ENCODE results near the gene COQ8A. TPM values are rescaled to one million over a fixed set of nuclear protein-coding genes. Genes with fewer than 3 reads are reported as not detected.
"Not testable (repeated sequence)": the region's sequence is repeated elsewhere in the genome, so short reads cannot be mapped to it uniquely, and the experiment has no call there.

Gene COQ8A
- total and polyA plus RNA-seq, 10 of the 15 experiments (the other 5 are each of a cell fraction or from before 2014, with no cell fraction given), result 0.72 to 24.8 (median 12.1) TPM

DNA sequence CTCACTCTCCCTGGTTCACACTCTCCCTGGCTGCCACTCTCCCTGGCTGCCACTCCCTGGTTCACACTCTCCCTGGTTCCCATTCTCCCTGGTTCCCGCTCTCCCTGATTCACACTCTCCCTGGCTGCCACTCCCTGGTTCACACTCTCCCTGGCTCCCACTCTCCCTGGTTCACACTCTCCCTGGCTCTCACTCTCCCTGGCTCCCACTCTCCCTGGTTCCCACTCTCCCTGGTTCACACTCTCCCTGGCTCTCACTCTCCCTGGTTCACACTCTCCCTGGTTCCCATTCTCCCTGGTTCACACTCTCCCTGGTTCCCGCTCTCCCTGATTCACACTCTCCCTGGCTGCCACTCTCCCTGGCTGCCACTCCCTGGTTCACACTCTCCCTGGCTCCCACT, 15.8 kb downstream of the COQ8A start:
- H3K4me3 ChIP-seq; RAD21 ChIA-PET (ENCODE audit: unreplicated experiment); H3K4me2 ChIP-seq (ENCODE audit: control insufficient read depth, insufficient read depth); H4K20me1 ChIP-seq (ENCODE audit: control insufficient read depth, insufficient read depth); DNase-seq (ENCODE audit: low read depth, low spot score); FAIRE-seq; H3K27ac ChIP-seq (ENCODE audit: control insufficient read depth, insufficient read depth); in situ Hi-C loops (cut with MboI); POLR2A ChIA-PET; H3K9ac ChIP-seq (ENCODE audit: control insufficient read depth, insufficient read depth, low read length); H3K4me1 ChIP-seq (ENCODE audit: control insufficient read depth, insufficient read depth, low read length); intact Hi-C loops (cut with micrococcal nuclease; ENCODE audit: unreplicated experiment); H3K27me3 ChIP-seq (replicated peaks in 1 of 2; ENCODE audit: control insufficient read depth in 2 of 2, insufficient read depth in 2 of 2, low read length in 1 of 2); H3K36me3 ChIP-seq (ENCODE audit: control insufficient read depth in 2 of 2, insufficient read depth in 2 of 2, low read length in 1 of 2); BruUV-seq (replicated peaks); H3K79me2 ChIP-seq (ENCODE audit: control insufficient read depth, insufficient read depth, low read length); H3K9me3 ChIP-seq (replicated peaks; ENCODE audit: control insufficient read depth, insufficient read depth, low read length); ATAC-seq; SMC1A ChIA-PET (ENCODE audit: uncharacterized antibody, unreplicated experiment); CTCF ChIA-PET; H2AFZ ChIP-seq (ENCODE audit: control insufficient read depth, low read depth, low read length): not testable (repeated sequence)
- WGBS (ENCODE audit: insufficient coverage, insufficient replicate concordance, low lambda C conversion rate, missing lambda C conversion rate), result 88% methylated on average over 2 of the region's 2 CpGs

DNA sequence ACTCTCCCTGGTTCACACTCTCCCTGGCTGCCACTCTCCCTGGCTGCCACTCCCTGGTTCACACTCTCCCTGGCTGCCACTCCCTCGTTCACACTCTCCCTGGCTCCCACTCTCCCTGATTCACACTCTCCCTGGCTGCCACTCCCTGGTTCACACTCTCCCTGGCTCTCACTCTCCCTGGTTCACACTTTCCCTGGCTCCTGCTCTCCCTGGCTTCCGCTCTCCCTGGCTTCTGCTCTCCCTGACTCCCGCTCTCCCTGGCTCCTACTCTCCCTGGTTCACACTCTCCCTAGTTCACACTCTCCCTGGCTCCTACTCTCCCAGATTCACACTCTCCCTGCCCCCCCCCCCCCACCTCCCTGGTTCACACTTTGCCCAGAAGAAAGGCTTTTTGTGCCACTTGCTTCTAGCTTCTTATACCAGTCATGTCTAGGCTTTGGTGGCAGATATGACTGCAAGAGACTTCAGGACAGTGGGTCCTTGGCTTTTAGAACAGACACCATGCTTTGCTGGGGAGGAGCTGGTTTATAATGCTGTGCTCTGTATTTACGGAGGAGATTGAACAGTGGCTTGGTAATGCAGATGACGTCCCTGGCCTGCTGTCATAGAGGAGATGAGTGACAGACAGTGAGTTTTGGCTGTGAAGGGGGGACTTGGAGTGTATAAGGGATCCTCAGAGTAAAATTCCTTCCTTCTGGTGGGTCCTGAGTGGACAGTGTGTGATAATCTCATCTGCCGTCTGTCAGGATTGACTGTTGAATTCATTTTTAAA, 17.0 kb downstream of the COQ8A start:
- H3K9me3 ChIP-seq (replicated peaks; ENCODE audit: control insufficient read depth, insufficient read depth, low read length), result no peaks in the 10 kb centered on the region; the same call in 2 of the 3 replicates
- intact Hi-C loops (cut with micrococcal nuclease; ENCODE audit: unreplicated experiment) (no loop called here), in situ Hi-C loops (cut with MboI) (no loop called here)
- H3K4me2 ChIP-seq (ENCODE audit: control insufficient read depth, insufficient read depth), result no peak overlapping the region
- no peak for DNase-seq (ENCODE audit: low read depth, low spot score)
- no peak overlapping the region for H2AFZ ChIP-seq (ENCODE audit: control insufficient read depth, low read depth, low read length)
- no peak overlapping the region for H3K27ac ChIP-seq (ENCODE audit: control insufficient read depth, insufficient read depth)
- POLR2A ChIA-PET, result no interaction called here
- no peaks in the 10 kb centered on the region for H3K79me2 ChIP-seq (ENCODE audit: control insufficient read depth, insufficient read depth, low read length)
- RAD21 ChIA-PET (ENCODE audit: unreplicated experiment), result no interaction called here
- no peaks in the 10 kb centered on the region for H3K36me3 ChIP-seq (ENCODE audit: control insufficient read depth in 2 of 2, insufficient read depth in 2 of 2, low read length in 1 of 2)
- no peak overlapping the region for H3K9ac ChIP-seq (ENCODE audit: control insufficient read depth, insufficient read depth, low read length)
- no peak overlapping the region for H3K4me3 ChIP-seq
- no peaks in the 10 kb centered on the region for H4K20me1 ChIP-seq (ENCODE audit: control insufficient read depth, insufficient read depth)
- no peaks in the 10 kb centered on the region for H3K4me1 ChIP-seq (ENCODE audit: control insufficient read depth, insufficient read depth, low read length)
- H3K27me3 ChIP-seq (replicated peaks in 1 of 2; ENCODE audit: control insufficient read depth in 2 of 2, insufficient read depth in 2 of 2, low read length in 1 of 2), result no peaks in the 10 kb centered on the region
- FAIRE-seq, result no peak
- no TSS peak for BruUV-seq (replicated peaks)
- CTCF ChIA-PET, result no interaction called here
- no peak for ATAC-seq
- 95% methylated on average over 5 of the region's 6 CpGs for WGBS (ENCODE audit: insufficient coverage, insufficient replicate concordance, low lambda C conversion rate, missing lambda C conversion rate)
- SMC1A ChIA-PET (ENCODE audit: uncharacterized antibody, unreplicated experiment), result no interaction called here
- TF ChIP-seq, protein P1, sequence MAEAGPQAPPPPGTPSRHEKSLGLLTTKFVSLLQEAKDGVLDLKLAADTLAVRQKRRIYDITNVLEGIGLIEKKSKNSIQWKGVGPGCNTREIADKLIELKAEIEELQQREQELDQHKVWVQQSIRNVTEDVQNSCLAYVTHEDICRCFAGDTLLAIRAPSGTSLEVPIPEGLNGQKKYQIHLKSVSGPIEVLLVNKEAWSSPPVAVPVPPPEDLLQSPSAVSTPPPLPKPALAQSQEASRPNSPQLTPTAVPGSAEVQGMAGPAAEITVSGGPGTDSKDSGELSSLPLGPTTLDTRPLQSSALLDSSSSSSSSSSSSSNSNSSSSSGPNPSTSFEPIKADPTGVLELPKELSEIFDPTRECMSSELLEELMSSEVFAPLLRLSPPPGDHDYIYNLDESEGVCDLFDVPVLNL (IDR thresholded peaks at IDR 0.05; ENCODE audit: low read depth, low read length), result no peak
- TF ChIP-seq SPI1 (IDR thresholded peaks at IDR 0.05; ENCODE audit: borderline replicate concordance, insufficient read depth, low read depth, low read length) (no peak), CREB1 (IDR thresholded peaks at IDR 0.05; ENCODE audit: low read depth) (no peak), TBL1XR1 (IDR thresholded peaks at IDR 0.05; ENCODE audit: low read depth, low read length) (no peak), ZNF217 (IDR thresholded peaks at IDR 0.05) (no peak), CHD2 (IDR thresholded peaks at IDR 0.05; ENCODE audit: borderline replicate concordance, low read depth, low read length) (no peak), LARP7 (IDR thresholded peaks at IDR 0.05) (no peak), CBX3 (IDR thresholded peaks at IDR 0.05; ENCODE audit: borderline replicate concordance, low read depth) (no peak), IKZF2 (IDR thresholded peaks at IDR 0.05) (no peak), PML (IDR thresholded peaks at IDR 0.05; ENCODE audit: low read length) (no peak)
- TF ChIP-seq, protein P2, sequence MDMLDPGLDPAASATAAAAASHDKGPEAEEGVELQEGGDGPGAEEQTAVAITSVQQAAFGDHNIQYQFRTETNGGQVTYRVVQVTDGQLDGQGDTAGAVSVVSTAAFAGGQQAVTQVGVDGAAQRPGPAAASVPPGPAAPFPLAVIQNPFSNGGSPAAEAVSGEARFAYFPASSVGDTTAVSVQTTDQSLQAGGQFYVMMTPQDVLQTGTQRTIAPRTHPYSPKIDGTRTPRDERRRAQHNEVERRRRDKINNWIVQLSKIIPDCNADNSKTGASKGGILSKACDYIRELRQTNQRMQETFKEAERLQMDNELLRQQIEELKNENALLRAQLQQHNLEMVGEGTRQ (IDR thresholded peaks at IDR 0.05; ENCODE audit: borderline replicate concordance, low read depth, low read length), result no peak
- TF ChIP-seq, protein P3, sequence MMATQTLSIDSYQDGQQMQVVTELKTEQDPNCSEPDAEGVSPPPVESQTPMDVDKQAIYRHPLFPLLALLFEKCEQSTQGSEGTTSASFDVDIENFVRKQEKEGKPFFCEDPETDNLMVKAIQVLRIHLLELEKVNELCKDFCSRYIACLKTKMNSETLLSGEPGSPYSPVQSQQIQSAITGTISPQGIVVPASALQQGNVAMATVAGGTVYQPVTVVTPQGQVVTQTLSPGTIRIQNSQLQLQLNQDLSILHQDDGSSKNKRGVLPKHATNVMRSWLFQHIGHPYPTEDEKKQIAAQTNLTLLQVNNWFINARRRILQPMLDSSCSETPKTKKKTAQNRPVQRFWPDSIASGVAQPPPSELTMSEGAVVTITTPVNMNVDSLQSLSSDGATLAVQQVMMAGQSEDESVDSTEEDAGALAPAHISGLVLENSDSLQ (IDR thresholded peaks at IDR 0.05), result no peak
- TF ChIP-seq, protein P4, sequence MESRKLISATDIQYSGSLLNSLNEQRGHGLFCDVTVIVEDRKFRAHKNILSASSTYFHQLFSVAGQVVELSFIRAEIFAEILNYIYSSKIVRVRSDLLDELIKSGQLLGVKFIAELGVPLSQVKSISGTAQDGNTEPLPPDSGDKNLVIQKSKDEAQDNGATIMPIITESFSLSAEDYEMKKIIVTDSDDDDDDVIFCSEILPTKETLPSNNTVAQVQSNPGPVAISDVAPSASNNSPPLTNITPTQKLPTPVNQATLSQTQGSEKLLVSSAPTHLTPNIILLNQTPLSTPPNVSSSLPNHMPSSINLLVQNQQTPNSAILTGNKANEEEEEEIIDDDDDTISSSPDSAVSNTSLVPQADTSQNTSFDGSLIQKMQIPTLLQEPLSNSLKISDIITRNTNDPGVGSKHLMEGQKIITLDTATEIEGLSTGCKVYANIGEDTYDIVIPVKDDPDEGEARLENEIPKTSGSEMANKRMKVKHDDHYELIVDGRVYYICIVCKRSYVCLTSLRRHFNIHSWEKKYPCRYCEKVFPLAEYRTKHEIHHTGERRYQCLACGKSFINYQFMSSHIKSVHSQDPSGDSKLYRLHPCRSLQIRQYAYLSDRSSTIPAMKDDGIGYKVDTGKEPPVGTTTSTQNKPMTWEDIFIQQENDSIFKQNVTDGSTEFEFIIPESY (IDR thresholded peaks at IDR 0.05), result no peak

All from GM12878 (cell line).